Effector memory CD8-positive, alpha-beta T cell (primary cell): ENCODE data around the gene SARDH.

ENCODE experiments used
- ATAC-seq: fragments of 150-1000 bp; cut with Tn5 transposase; replicated peaks from 2 replicates; pipeline ENCODE4 v1.10.0; 2021; ENCODE audit warnings: mild to moderate bottlenecking, moderate library complexity
- DNase-seq, 3 experiments: peaks; one replicate each; pipeline ENCODE4 v3.0.0; 2021
- H3K27ac Mint-ChIP-seq, 2 donors: one replicate each; pipeline ENCODE4 v1.8.0; 2022; ENCODE audit warnings: mild to moderate bottlenecking in 2 of 2, mixed read lengths in 2 of 2, moderate library complexity in 2 of 2
- H3K27me3 Mint-ChIP-seq, 2 donors: one replicate each; pipeline ENCODE4 v1.8.0; 2022; ENCODE audit warnings: mixed read lengths in 2 of 2
- H3K36me3 Mint-ChIP-seq: one replicate; pipeline ENCODE4 v1.8.0; 2022; ENCODE audit warnings: mild to moderate bottlenecking, moderate library complexity, mixed read lengths; ENCODE audit not compliant: insufficient read depth
- H3K4me1 Mint-ChIP-seq, 2 donors: one replicate each; pipeline ENCODE4 v1.8.0; 2022; ENCODE audit warnings: low read depth in 2 of 2, mixed read lengths in 2 of 2
- H3K4me3 Mint-ChIP-seq, 2 donors: one replicate each; pipeline ENCODE4 v1.8.0; 2022; ENCODE audit warnings: mild to moderate bottlenecking in 2 of 2, mixed read lengths in 2 of 2, moderate library complexity in 2 of 2
- H3K9me3 Mint-ChIP-seq, 2 donors: one replicate each; pipeline ENCODE4 v1.8.0; 2022; ENCODE audit warnings: mixed read lengths in 2 of 2

Gene SARDH

GRCh38 chr9:133780404-133780945 is 42.3 kb upstream of the SARDH start:
- no peak for DNase-seq
- Mint-ChIP-seq H3K27ac (no peak overlapping the region), H3K4me3 (no peak overlapping the region), H3K27me3 (no peaks in the 10 kb centered on the region), H3K36me3 (peaks cover 5% of the 10 kb centered on the region), H3K9me3 (no peaks in the 10 kb centered on the region), H3K4me1 (no peaks in the 10 kb centered on the region)
- no peak for ATAC-seq

GRCh38 chr9:133779516-133780403 is 41.6 kb upstream of the SARDH start:
- ATAC-seq (no peak), DNase-seq (no peak)
- peaks cover 5% of the 10 kb centered on the region for H3K36me3 Mint-ChIP-seq
- no peaks in the 10 kb centered on the region for H3K27me3 Mint-ChIP-seq
- H3K27ac Mint-ChIP-seq, result no peak overlapping the region
- no peaks in the 10 kb centered on the region for H3K4me1 Mint-ChIP-seq
- no peak overlapping the region for H3K4me3 Mint-ChIP-seq
- no peaks in the 10 kb centered on the region for H3K9me3 Mint-ChIP-seq

- DNase-seq (no peak), ATAC-seq (no peak)
- Mint-ChIP-seq H3K27me3 (no peaks in the 10 kb centered on the region), H3K36me3 (peaks cover 5% of the 10 kb centered on the region), H3K9me3 (no peaks in the 10 kb centered on the region), H3K4me3 (no peak overlapping the region), H3K27ac (no peak overlapping the region), H3K4me1 (no peaks in the 10 kb centered on the region)
These were observed 40.9 kb upstream of the SARDH start for GRCh38 chr9:133779081-133779480.

GRCh38 chr9:133778336-133779013 is 40.3 kb upstream of the SARDH start:
- H3K4me1 Mint-ChIP-seq, result no peaks in the 10 kb centered on the region
- H3K9me3 Mint-ChIP-seq, result no peaks in the 10 kb centered on the region
- H3K27ac Mint-ChIP-seq, result no peak overlapping the region
- no peak for ATAC-seq
- no peak for DNase-seq
- peaks cover 5% of the 10 kb centered on the region for H3K36me3 Mint-ChIP-seq
- H3K4me3 Mint-ChIP-seq, result no peak overlapping the region
- no peaks in the 10 kb centered on the region for H3K27me3 Mint-ChIP-seq

- ATAC-seq, result no peak
- Mint-ChIP-seq H3K4me3 (no peak overlapping the region), H3K27me3 (no peaks in the 10 kb centered on the region), H3K9me3 (no peaks in the 10 kb centered on the region), H3K4me1 (no peaks in the 10 kb centered on the region), H3K36me3 (peaks cover 5% of the 10 kb centered on the region), H3K27ac (no peak overlapping the region)
- DNase-seq, result no peak
These were observed 39.7 kb upstream of the SARDH start for GRCh38 chr9:133777871-133778270.

- H3K27me3 Mint-ChIP-seq, result no peaks in the 10 kb centered on the region
- no peak overlapping the region for H3K27ac Mint-ChIP-seq
- no peak overlapping the region for H3K4me3 Mint-ChIP-seq
- ATAC-seq (no peak), DNase-seq (no peak)
- peaks cover 5% of the 10 kb centered on the region for H3K36me3 Mint-ChIP-seq
- no peaks in the 10 kb centered on the region for H3K4me1 Mint-ChIP-seq
- H3K9me3 Mint-ChIP-seq, result no peaks in the 10 kb centered on the region
These were observed 39.1 kb upstream of the SARDH start for GRCh38 chr9:133777068-133777791.

GRCh38 chr9:133775951-133776905 is 38.1 kb upstream of the SARDH start:
- ATAC-seq, result no peak

GRCh38 chr9:133775291-133775690 is 37.1 kb upstream of the SARDH start:
- H3K36me3 Mint-ChIP-seq, result peaks cover 8% of the 10 kb centered on the region
- DNase-seq (no peak), ATAC-seq (no peak)
- no peaks in the 10 kb centered on the region for H3K9me3 Mint-ChIP-seq
- H3K27ac Mint-ChIP-seq, result no peak overlapping the region
- no peaks in the 10 kb centered on the region for H3K4me1 Mint-ChIP-seq
- no peak overlapping the region for H3K4me3 Mint-ChIP-seq
- H3K27me3 Mint-ChIP-seq, result no peaks in the 10 kb centered on the region

More at GRCh38 chr9:133775951-133776905, 38.1 kb upstream of the SARDH start:
- Mint-ChIP-seq H3K27me3 (no peaks in the 10 kb centered on the region), H3K36me3 (peaks cover 5% of the 10 kb centered on the region), H3K27ac (no peak overlapping the region), H3K4me3 (no peak overlapping the region), H3K9me3 (no peaks in the 10 kb centered on the region), H3K4me1 (no peaks in the 10 kb centered on the region)
- DNase-seq, result no peak

GRCh38 chr9:133774799-133775198 is 36.6 kb upstream of the SARDH start:
- H3K27me3 Mint-ChIP-seq, result no peaks in the 10 kb centered on the region
- no peak overlapping the region for H3K4me3 Mint-ChIP-seq
- no peak overlapping the region for H3K27ac Mint-ChIP-seq
- ATAC-seq (no peak), DNase-seq (no peak)
- H3K4me1 Mint-ChIP-seq, result no peaks in the 10 kb centered on the region
- peaks cover 9% of the 10 kb centered on the region for H3K36me3 Mint-ChIP-seq
- no peaks in the 10 kb centered on the region for H3K9me3 Mint-ChIP-seq

- ATAC-seq (no peak), DNase-seq (no peak)
- no peak overlapping the region for H3K4me3 Mint-ChIP-seq
- H3K9me3 Mint-ChIP-seq, result no peaks in the 10 kb centered on the region
- H3K4me1 Mint-ChIP-seq, result no peaks in the 10 kb centered on the region
- peaks cover 9% of the 10 kb centered on the region for H3K36me3 Mint-ChIP-seq
- H3K27ac Mint-ChIP-seq, result no peak overlapping the region
- no peaks in the 10 kb centered on the region for H3K27me3 Mint-ChIP-seq
These were observed 35.9 kb upstream of the SARDH start for GRCh38 chr9:133773889-133774655.

- Mint-ChIP-seq H3K27ac (no peak overlapping the region), H3K4me3 (no peak overlapping the region), H3K36me3 (peaks cover 4% of the 10 kb centered on the region), H3K27me3 (no peaks in the 10 kb centered on the region), H3K4me1 (no peaks in the 10 kb centered on the region), H3K9me3 (no peaks in the 10 kb centered on the region)
- DNase-seq (no peak), ATAC-seq (no peak)
These were observed 34.4 kb upstream of the SARDH start for GRCh38 chr9:133772581-133772980.
